Memory B cell (primary cell): Measurements from ENCODE around the gene APBA3.

Experiments
- ATAC-seq: fragments of 150-1000 bp; cut with Tn5 transposase; 2 replicates; pipeline ENCODE4 v1.10.0; 2021; ENCODE audit warnings: low read depth, mild to moderate bottlenecking, moderate library complexity
- DNase-seq, 2 donors: peaks; one replicate each; pipeline ENCODE4 v3.0.0; 2022; ENCODE audit warnings: low spot score in 2 of 2
- H3K27ac Mint-ChIP-seq: one replicate; pipeline ENCODE4 v1.8.0; 2022; ENCODE audit warnings: mild to moderate bottlenecking, moderate library complexity, mixed read lengths
- H3K27me3 Mint-ChIP-seq: one replicate; pipeline ENCODE4 v1.8.0; 2022; ENCODE audit warnings: mixed read lengths
- H3K36me3 Mint-ChIP-seq: one replicate; pipeline ENCODE4 v1.8.0; 2022; ENCODE audit warnings: mild to moderate bottlenecking, mixed read lengths
- H3K4me1 Mint-ChIP-seq: one replicate; pipeline ENCODE4 v1.8.0; 2022; ENCODE audit warnings: mixed read lengths
- H3K4me3 Mint-ChIP-seq: one replicate; pipeline ENCODE4 v1.8.0; 2022; ENCODE audit warnings: mild to moderate bottlenecking, moderate library complexity, mixed read lengths
- H3K9me3 Mint-ChIP-seq: one replicate; pipeline ENCODE4 v1.8.0; 2022; ENCODE audit warnings: mixed read lengths

Gene APBA3

GRCh38 chr19:3761382-3762129, at the start of gene APBA3:
APBA3 (minus strand) TSS chr19:3761692; CDS start chr19:3760264, 1,428 bp downstream.
- H3K36me3 Mint-ChIP-seq = peaks cover 5% of the 10 kb centered on the region
- no peaks in the 10 kb centered on the region for H3K9me3 Mint-ChIP-seq
- H3K27me3 Mint-ChIP-seq = no peaks in the 10 kb centered on the region
- peak within 1 kb of the TSS; percentile 100 for H3K27ac Mint-ChIP-seq
- peaks cover 17% of the 10 kb centered on the region for H3K4me1 Mint-ChIP-seq
- ATAC-seq (peak; percentile 49), DNase-seq (peak; percentile 95 to 96)
- H3K4me3 Mint-ChIP-seq = peak within 1 kb of the TSS; percentile 99

DNA sequence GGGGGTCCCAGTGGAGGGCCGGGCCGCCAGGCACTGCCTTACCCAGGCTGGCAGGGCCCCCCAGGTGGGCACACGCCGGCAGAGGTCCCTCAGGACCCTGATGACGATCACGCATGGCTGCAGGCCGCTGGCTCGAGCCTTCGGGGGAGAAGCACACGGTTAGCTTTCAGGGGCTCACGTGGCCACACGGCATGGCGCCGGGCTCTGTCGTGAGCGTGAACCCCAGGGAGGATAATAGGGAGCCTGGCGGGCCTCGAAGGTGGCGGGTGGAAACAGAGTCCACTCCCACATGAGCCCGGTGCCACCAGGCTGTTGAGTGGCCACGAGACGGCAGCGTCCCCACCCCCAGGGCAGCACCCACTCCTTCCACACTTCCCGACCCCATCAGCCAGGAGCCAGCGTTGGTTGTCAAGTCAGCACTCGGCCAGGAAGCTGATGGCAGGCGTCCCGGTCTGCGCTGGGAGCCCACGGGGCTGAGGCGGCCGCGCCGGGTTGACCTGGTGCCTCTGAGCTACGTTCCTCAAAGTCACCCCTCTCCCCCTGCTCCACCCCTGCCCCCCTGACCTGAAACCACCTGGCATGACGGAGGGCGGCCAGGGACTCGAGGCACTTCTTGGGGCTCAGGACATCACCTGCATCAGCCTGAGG, 49.3 kb upstream of the APBA3 start:
- peak; percentile 54 for ATAC-seq

DNA sequence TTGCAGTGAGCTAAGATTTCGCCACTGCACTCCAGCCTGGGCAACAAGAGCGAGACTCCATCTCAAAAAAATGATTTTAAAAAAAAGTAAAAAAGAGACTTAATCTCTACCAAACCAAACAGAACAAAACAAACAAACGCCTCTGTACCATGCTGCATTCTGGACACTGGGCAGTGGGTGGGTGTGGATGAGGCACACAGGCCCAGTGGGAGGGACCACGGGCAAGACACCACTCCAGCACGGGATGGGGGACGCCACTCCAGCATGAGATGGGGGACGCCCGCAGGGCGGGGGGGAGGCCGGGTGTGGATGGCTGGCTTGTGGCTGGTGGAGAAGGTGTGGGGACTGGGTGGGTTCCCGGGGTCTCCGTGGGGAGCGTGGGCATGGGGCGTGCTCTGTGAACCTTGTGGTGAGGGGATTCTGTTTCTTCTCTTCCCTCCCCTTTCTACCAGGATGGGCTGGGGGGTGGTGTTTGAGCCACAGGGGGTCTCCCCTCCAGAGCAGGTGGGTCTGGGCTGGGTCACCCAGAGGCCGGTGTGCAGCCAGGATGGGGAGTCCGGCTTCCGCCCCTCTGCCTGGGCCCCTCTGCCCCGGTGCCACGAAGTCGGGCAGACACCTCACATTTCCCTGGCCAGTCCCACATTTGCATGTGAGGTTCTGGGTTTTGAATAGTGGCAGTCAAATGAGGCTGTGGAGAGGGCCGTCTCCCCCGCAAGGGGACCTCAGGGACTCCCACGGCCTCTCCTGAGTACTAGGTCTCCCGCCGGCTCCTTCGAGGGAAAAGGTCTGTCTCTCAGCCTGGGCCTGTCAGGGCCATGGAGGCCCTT, 48.6 kb upstream of the APBA3 start:
- peak; percentile 43 to 75 for DNase-seq
- Mint-ChIP-seq H3K4me3 (peak overlapping the region; percentile 29), H3K27ac (peak overlapping the region; percentile 68), H3K9me3 (no peaks in the 10 kb centered on the region), H3K4me1 (peaks cover 25% of the 10 kb centered on the region), H3K36me3 (peaks cover 2% of the 10 kb centered on the region), H3K27me3 (peaks cover 5% of the 10 kb centered on the region)
- ATAC-seq = peak; percentile 70

More for the DNA sequence above, 49.3 kb upstream of the APBA3 start:
- peak in 1 of 2 donors; percentile 39 for DNase-seq
- Mint-ChIP-seq H3K4me1 (peaks cover 25% of the 10 kb centered on the region), H3K27ac (peak overlapping the region; percentile 68), H3K9me3 (no peaks in the 10 kb centered on the region), H3K4me3 (peak overlapping the region; percentile 29), H3K27me3 (peaks cover 5% of the 10 kb centered on the region), H3K36me3 (peaks cover 2% of the 10 kb centered on the region)

- H3K27ac Mint-ChIP-seq = no peak overlapping the region
- no peaks in the 10 kb centered on the region for H3K9me3 Mint-ChIP-seq
- peaks cover 24% of the 10 kb centered on the region for H3K4me1 Mint-ChIP-seq
- peaks cover 2% of the 10 kb centered on the region for H3K36me3 Mint-ChIP-seq
- peaks cover 5% of the 10 kb centered on the region for H3K27me3 Mint-ChIP-seq
- no peak overlapping the region for H3K4me3 Mint-ChIP-seq
- DNase-seq = no peak
- ATAC-seq = no peak
These were observed 47.1 kb upstream of the APBA3 start for GRCh38 chr19:3808420-3809143.

GRCh38 chr19:3807574-3808354, 46.3 kb upstream of the APBA3 start:
- Mint-ChIP-seq H3K4me3 (no peak overlapping the region), H3K27ac (no peak overlapping the region), H3K36me3 (peaks cover 2% of the 10 kb centered on the region), H3K9me3 (no peaks in the 10 kb centered on the region), H3K4me1 (peaks cover 23% of the 10 kb centered on the region), H3K27me3 (peaks cover 10% of the 10 kb centered on the region)
- ATAC-seq (no peak), DNase-seq (no peak)

GRCh38 chr19:3807131-3807480, 45.6 kb upstream of the APBA3 start:
- H3K27ac Mint-ChIP-seq = no peak overlapping the region
- H3K36me3 Mint-ChIP-seq = no peaks in the 10 kb centered on the region
- DNase-seq (no peak), ATAC-seq (no peak)
- H3K9me3 Mint-ChIP-seq = no peaks in the 10 kb centered on the region
- H3K4me3 Mint-ChIP-seq = no peak overlapping the region
- H3K4me1 Mint-ChIP-seq = peaks cover 17% of the 10 kb centered on the region
- peaks cover 10% of the 10 kb centered on the region for H3K27me3 Mint-ChIP-seq

GRCh38 chr19:3805859-3806258, 44.4 kb upstream of the APBA3 start:
- Mint-ChIP-seq H3K9me3 (no peaks in the 10 kb centered on the region), H3K4me3 (no peak overlapping the region), H3K27me3 (peaks cover 10% of the 10 kb centered on the region), H3K27ac (no peak overlapping the region), H3K36me3 (no peaks in the 10 kb centered on the region), H3K4me1 (peaks cover 16% of the 10 kb centered on the region)
- no peak for DNase-seq
- no peak for ATAC-seq

DNA sequence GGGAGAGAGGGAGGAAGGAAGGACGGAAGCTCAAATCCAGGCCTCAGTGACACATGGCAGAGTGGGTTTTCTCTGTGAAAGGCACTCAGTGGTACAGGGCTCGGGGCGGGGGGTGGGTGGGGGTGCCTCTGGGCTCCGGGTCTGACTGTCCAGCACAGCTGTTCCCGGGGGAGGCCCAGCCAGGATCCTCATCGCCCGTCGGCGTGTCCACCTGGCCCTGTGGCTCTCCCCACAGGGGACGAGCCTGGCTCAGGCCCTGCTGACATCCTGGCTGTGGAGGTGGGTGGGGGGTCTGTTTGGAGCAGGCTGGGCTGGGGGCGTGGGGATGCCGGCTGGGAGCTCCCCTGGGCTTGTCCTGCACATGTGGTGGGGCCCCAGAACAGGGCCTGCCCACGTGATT, 42.9 kb upstream of the APBA3 start:
- Mint-ChIP-seq H3K27ac (no peak overlapping the region), H3K4me3 (no peak overlapping the region), H3K9me3 (no peaks in the 10 kb centered on the region)

DNA sequence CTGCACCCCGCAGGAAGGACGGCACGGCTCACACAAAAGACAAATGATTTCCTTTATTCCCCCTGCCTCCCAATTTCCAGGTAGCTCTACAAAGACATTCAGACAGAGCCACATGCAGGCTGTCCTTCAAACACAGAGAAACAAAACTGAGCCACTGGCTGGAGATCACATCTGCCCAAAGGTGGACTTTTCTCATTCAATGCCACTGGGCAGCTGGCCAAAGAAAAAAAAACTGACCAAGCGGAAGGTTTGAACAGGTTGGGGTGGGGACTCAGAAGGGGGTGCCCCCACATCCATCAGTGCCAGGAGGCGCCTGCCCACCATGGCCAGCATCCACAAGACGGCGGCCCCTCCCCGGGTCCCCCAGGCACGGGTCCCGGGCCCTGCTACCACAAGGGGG, 42.5 kb upstream of the APBA3 start:
- H3K27ac Mint-ChIP-seq = no peak overlapping the region
- H3K36me3 Mint-ChIP-seq = no peaks in the 10 kb centered on the region
- peaks cover 14% of the 10 kb centered on the region for H3K27me3 Mint-ChIP-seq
- H3K4me1 Mint-ChIP-seq = peaks cover 16% of the 10 kb centered on the region
- ATAC-seq (no peak), DNase-seq (no peak)
- H3K9me3 Mint-ChIP-seq = no peaks in the 10 kb centered on the region
- no peak overlapping the region for H3K4me3 Mint-ChIP-seq

More for the DNA sequence above, 42.9 kb upstream of the APBA3 start:
- ATAC-seq (no peak), DNase-seq (no peak)
- Mint-ChIP-seq H3K27me3 (peaks cover 12% of the 10 kb centered on the region), H3K4me1 (peaks cover 14% of the 10 kb centered on the region), H3K36me3 (no peaks in the 10 kb centered on the region)

- peaks cover 16% of the 10 kb centered on the region for H3K4me1 Mint-ChIP-seq
- H3K4me3 Mint-ChIP-seq = no peak overlapping the region
- H3K27ac Mint-ChIP-seq = no peak overlapping the region
- no peaks in the 10 kb centered on the region for H3K9me3 Mint-ChIP-seq
- peaks cover 14% of the 10 kb centered on the region for H3K27me3 Mint-ChIP-seq
- ATAC-seq (no peak), DNase-seq (no peak)
- no peaks in the 10 kb centered on the region for H3K36me3 Mint-ChIP-seq
These were observed 41.8 kb upstream of the APBA3 start for GRCh38 chr19:3803114-3803888.

DNA sequence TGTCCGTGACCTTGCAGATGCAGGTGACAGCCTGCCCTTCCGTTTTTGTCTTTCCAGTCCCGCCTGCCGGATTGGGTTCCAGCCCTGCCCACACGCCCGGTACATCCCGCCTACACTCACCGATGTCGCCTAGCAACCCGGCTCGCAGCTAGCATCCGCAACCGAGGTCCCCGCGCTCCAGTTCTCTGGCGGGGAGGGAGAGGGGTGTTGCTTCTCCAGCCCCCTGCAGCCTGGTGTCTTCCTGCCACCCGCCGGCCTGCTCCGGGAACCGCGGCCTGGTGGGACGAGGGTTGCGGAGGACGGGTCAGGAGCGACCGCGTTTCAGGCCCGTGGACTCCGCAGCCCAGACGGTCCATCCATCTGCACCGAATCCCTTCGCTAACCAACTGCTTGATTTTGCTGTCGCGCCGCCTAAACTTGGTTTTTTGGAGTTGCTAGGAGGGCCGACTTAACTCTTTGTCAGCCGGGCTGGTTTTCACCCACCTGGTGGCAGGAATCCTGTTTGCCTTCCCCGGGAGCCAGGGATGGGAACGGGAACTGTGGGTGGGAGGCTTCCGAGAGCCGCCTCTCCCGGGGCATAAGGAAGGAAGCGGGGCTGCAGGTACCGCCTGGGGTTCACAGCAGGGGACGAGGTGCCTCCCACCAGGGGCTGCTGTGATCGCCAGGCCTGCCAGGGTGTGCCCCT, 40.1 kb upstream of the APBA3 start:
- peaks cover 4% of the 10 kb centered on the region for H3K9me3 Mint-ChIP-seq
- H3K4me3 Mint-ChIP-seq = peak overlapping the region; percentile 17
- H3K27me3 Mint-ChIP-seq = peaks cover 13% of the 10 kb centered on the region
- H3K27ac Mint-ChIP-seq = no peak overlapping the region
- ATAC-seq = peak; percentile 76
- peaks cover 4% of the 10 kb centered on the region for H3K36me3 Mint-ChIP-seq
- peak in 1 of 2 donors; percentile 37 for DNase-seq
- H3K4me1 Mint-ChIP-seq = peaks cover 6% of the 10 kb centered on the region

DNA sequence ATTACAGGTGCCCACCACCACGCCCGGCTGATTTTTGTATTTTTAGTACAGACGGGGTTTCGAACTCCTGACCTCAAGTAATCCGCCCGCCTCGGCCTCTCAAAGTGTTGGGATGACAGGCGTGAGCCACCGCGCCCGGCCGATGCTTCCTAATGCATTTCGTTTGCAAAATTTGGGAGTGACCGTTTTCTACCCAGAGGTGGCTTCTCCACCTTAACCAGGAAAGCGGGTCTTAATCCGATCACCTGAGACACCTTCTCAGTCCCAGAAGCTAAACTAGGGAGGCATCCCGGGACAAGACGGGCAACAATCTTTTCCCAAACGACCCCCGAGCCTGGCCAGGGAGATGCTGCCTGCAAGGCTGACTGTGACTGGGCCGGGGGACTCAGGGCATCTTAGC, 39.5 kb upstream of the APBA3 start:
- H3K4me3 Mint-ChIP-seq = no peak overlapping the region
- H3K9me3 Mint-ChIP-seq = peaks cover 6% of the 10 kb centered on the region
- H3K27me3 Mint-ChIP-seq = peaks cover 12% of the 10 kb centered on the region
- ATAC-seq (no peak), DNase-seq (no peak)
- H3K36me3 Mint-ChIP-seq = peaks cover 4% of the 10 kb centered on the region
- H3K27ac Mint-ChIP-seq = no peak overlapping the region
- peaks cover 5% of the 10 kb centered on the region for H3K4me1 Mint-ChIP-seq
